H1 (cell line): Measurements from ENCODE around the gene ZHX3.

ENCODE experiments used
- BRCA1 ChIP-seq: IDR thresholded peaks from 2 replicates; pipeline ENCODE4 v1.6.1; 2012; ENCODE audit warnings: low read depth, low read length, improper control_type of control experiment
- CEBPB ChIP-seq: IDR thresholded peaks from 2 replicates; pipeline ENCODE4 v1.6.1; 2012; ENCODE audit warnings: low read depth, low read length
- EZH2 ChIP-seq: fragments of 200-600 bp; sonication (generic); IDR thresholded peaks from 2 replicates; pipeline ENCODE4 v1.7.1; 2012; ENCODE audit warnings: low read depth, mild to moderate bottlenecking, moderate library complexity, low read length, inconsistent platforms; ENCODE audit not compliant: severe bottlenecking
- JUND ChIP-seq: IDR thresholded peaks from 2 replicates; pipeline ENCODE4 v1.6.1; 2011; ENCODE audit warnings: mild to moderate bottlenecking, improper control_type of control experiment, low read length
- POLR2A ChIP-seq, 2 experiments: IDR thresholded peaks; 1 replicate in 1 of 2; 2 replicates in 1 of 2; pipeline ENCODE4 v1.6.1; 2011; ENCODE audit warnings: low read depth in 2 of 2, low read length in 2 of 2, mild to moderate bottlenecking in 2 of 2; ENCODE audit errors: control extremely low read depth in 1 of 2
- SP1 ChIP-seq: IDR thresholded peaks from 2 replicates; pipeline ENCODE4 v1.6.1; 2011; ENCODE audit warnings: low read depth, low read length
- TAF1 ChIP-seq: IDR thresholded peaks from 2 replicates; pipeline ENCODE4 v1.6.1; 2011; ENCODE audit warnings: mild to moderate bottlenecking, low read depth, low read length
- TEAD4 ChIP-seq: IDR thresholded peaks from 2 replicates; pipeline ENCODE4 v1.6.1; 2012; ENCODE audit warnings: low read depth, low read length, inconsistent platforms, mixed read lengths
- USF2 ChIP-seq: IDR thresholded peaks from 2 replicates; pipeline ENCODE4 v1.6.1; 2011; ENCODE audit warnings: low read length, improper control_type of control experiment
- YY1 ChIP-seq: IDR thresholded peaks from 2 replicates; pipeline ENCODE4 v1.6.1; 2011; ENCODE audit warnings: low read depth, mild to moderate bottlenecking, low read length
- ZNF274 ChIP-seq: IDR thresholded peaks from 2 replicates; pipeline ENCODE4 v1.7.0; 2012; ENCODE audit warnings: low read length, borderline replicate concordance; ENCODE audit errors: extremely low read depth
- TF ChIP-seq, protein P1 (sequence below), 3 experiments: IDR thresholded peaks; 1 replicate in 2 of 3; 2 replicates in 1 of 3; pipeline versions ENCODE4 v1.5.1 to v1.6.1; 2011; ENCODE audit warnings: low read length in 3 of 3, mild to moderate bottlenecking in 3 of 3, inconsistent platforms in 2 of 3, low read depth in 1 of 3, moderate library complexity in 1 of 3; ENCODE audit not compliant: insufficient read depth in 1 of 3; ENCODE audit errors: control extremely low read depth in 1 of 3

DNA sequence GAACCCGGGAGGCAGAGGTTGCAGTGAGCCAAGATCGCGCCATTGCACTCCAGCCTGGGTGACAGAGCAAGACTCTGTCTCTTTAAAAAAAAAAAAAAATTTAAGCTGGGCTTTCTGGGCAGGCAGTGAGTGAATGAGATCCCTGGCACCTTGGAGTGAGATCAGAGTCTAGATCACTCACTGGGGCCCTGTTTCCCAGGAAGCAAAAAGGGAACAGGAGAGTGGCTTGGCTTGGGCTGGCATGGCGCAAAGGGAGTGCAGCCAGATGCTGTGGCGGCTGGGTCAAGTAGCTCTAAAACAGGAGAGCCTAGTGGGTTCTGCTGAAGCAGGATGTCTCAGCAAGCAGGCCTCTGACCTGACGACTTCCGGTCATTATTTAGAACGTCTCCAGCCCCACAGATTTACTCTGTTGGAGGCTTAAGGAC, 169.8 kb downstream of the ZHX3 start:
- TF ChIP-seq JUND: no peak
- TF ChIP-seq, protein P1, sequence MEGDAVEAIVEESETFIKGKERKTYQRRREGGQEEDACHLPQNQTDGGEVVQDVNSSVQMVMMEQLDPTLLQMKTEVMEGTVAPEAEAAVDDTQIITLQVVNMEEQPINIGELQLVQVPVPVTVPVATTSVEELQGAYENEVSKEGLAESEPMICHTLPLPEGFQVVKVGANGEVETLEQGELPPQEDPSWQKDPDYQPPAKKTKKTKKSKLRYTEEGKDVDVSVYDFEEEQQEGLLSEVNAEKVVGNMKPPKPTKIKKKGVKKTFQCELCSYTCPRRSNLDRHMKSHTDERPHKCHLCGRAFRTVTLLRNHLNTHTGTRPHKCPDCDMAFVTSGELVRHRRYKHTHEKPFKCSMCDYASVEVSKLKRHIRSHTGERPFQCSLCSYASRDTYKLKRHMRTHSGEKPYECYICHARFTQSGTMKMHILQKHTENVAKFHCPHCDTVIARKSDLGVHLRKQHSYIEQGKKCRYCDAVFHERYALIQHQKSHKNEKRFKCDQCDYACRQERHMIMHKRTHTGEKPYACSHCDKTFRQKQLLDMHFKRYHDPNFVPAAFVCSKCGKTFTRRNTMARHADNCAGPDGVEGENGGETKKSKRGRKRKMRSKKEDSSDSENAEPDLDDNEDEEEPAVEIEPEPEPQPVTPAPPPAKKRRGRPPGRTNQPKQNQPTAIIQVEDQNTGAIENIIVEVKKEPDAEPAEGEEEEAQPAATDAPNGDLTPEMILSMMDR (IDR thresholded peaks at IDR 0.05; ENCODE audit: control extremely low read depth in 1 of 3, insufficient read depth in 1 of 3, low read depth in 1 of 3, low read length in 3 of 3): no peak
- TF ChIP-seq BRCA1: no peak
- no peak for TF ChIP-seq POLR2A (IDR thresholded peaks at IDR 0.05; ENCODE audit: control extremely low read depth in 1 of 2, low read depth in 2 of 2, low read length in 2 of 2)
- TF ChIP-seq ZNF274: no peak
- no peak for TF ChIP-seq TEAD4
- no peak for TF ChIP-seq EZH2
- no peak for TF ChIP-seq CEBPB
- TF ChIP-seq USF2: no peak
- no peak for TF ChIP-seq YY1
- no peak for TF ChIP-seq SP1
- no peak for TF ChIP-seq TAF1
